Nephron (organoid): ENCODE measurements around the gene CPE.
A peak's percentile ranks its signal among the peaks of the same experiment; 100 is the strongest.

ENCODE experiments used
- H3K27ac Mint-ChIP-seq, 3 experiments: 2 replicates each; pipeline ENCODE4 v1.8.0; 2020; ENCODE audit warnings: mixed read lengths in 3 of 3, mild to moderate bottlenecking in 2 of 3, moderate library complexity in 1 of 3
- H3K27me3 Mint-ChIP-seq: 2 replicates; pipeline ENCODE4 v1.8.0; 2021; ENCODE audit warnings: low read depth, mild to moderate bottlenecking, moderate library complexity, mixed read lengths
- H3K36me3 Mint-ChIP-seq: 2 replicates; pipeline ENCODE4 v1.8.0; 2020; ENCODE audit warnings: low read depth, mixed read lengths
- H3K4me1 Mint-ChIP-seq: 2 replicates; pipeline ENCODE4 v1.8.0; 2020; ENCODE audit warnings: mixed read lengths
- H3K4me3 Mint-ChIP-seq, 3 experiments: 2 replicates each; pipeline ENCODE4 v1.8.0; 2020; ENCODE audit warnings: mild to moderate bottlenecking in 3 of 3, mixed read lengths in 3 of 3, moderate library complexity in 2 of 3
- H3K9me3 Mint-ChIP-seq: 2 replicates; pipeline ENCODE4 v1.8.0; 2020; ENCODE audit warnings: mixed read lengths
- CTCF ChIP-seq, 3 experiments: fragments of 200-600 bp; sonication (generic); IDR thresholded peaks; one replicate each; pipeline ENCODE4 v1.5.0; 2021; ENCODE audit warnings: antibody characterized with exemption in 3 of 3; ENCODE audit not compliant: unreplicated experiment in 3 of 3

The CPE gene

GRCh38 chr4:165381821-165382373 is 3.1 kb downstream of the CPE start:
- Mint-ChIP-seq H3K27me3 (peaks cover 11% of the 10 kb centered on the region), H3K36me3 (no peaks in the 10 kb centered on the region), H3K4me3 (peak overlapping the region in 2 of 3 experiments; percentile 26 to 28), H3K4me1 (peaks cover 60% of the 10 kb centered on the region), H3K9me3 (no peaks in the 10 kb centered on the region), H3K27ac (peak overlapping the region in 2 of 3 experiments; percentile 94 to 99)
- TF ChIP-seq CTCF (IDR thresholded peaks at IDR 0.05; ENCODE audit: unreplicated experiment in 3 of 3), result no peak

DNA sequence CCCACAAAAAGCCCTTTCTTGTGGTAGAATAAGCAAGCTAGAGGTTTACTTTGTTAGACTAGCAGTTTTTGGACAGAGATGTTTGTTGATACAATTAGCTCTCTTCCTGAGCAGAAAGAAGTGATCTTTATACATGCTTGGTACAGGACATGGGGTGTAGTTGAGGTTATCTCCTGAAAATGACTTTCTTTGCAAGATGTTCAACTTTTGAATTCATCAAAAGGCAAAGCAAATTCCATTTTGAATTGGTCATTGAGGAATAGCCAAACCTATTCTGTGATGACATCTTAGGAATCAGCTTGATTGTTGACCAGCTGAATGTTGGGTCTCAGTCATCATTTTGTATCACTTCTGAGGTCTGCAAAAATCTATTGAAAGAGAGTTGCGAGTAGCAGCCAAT is 3.8 kb downstream of the CPE start:
- no peak for TF ChIP-seq CTCF (IDR thresholded peaks at IDR 0.05; ENCODE audit: unreplicated experiment in 3 of 3)
- H3K27ac Mint-ChIP-seq, result peak overlapping the region; percentile 94 to 99 (median 95)
- H3K36me3 Mint-ChIP-seq, result no peaks in the 10 kb centered on the region
- H3K27me3 Mint-ChIP-seq, result peaks cover 11% of the 10 kb centered on the region
- peaks cover 62% of the 10 kb centered on the region for H3K4me1 Mint-ChIP-seq
- H3K9me3 Mint-ChIP-seq, result no peaks in the 10 kb centered on the region
- peak overlapping the region in 2 of 3 experiments; percentile 16 to 29 for H3K4me3 Mint-ChIP-seq

DNA sequence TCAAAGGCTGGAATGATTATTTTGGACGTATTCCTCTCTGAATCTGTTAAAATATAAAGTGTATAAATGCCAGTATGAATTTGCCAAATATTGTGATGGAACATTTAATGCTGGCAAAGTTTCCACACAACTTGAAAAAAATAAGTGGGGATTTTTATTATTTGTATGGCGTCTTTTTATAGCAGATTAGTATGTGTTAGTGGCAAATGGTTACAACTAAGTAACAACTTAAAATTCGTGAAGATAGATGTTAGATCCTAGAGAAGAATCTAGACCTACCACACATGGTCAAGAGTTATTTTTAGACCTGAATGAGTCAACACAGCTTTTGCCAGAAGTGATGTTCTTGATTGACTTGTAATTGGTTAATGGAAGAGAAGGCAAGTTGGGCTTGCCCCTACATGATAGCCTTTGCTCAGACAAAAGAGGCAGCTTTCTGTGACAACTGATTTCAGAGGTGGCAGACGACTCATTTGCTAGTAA is 4.8 kb downstream of the CPE start:
- TF ChIP-seq CTCF (IDR thresholded peaks at IDR 0.05; ENCODE audit: unreplicated experiment in 3 of 3), result no peak
- peaks cover 10% of the 10 kb centered on the region for H3K27me3 Mint-ChIP-seq
- H3K27ac Mint-ChIP-seq, result peak overlapping the region; percentile 94 to 99 (median 95)
- H3K4me1 Mint-ChIP-seq, result peaks cover 64% of the 10 kb centered on the region
- no peaks in the 10 kb centered on the region for H3K36me3 Mint-ChIP-seq
- H3K9me3 Mint-ChIP-seq, result no peaks in the 10 kb centered on the region
- H3K4me3 Mint-ChIP-seq, result peak overlapping the region in 1 of 3 experiments; percentile 62

DNA sequence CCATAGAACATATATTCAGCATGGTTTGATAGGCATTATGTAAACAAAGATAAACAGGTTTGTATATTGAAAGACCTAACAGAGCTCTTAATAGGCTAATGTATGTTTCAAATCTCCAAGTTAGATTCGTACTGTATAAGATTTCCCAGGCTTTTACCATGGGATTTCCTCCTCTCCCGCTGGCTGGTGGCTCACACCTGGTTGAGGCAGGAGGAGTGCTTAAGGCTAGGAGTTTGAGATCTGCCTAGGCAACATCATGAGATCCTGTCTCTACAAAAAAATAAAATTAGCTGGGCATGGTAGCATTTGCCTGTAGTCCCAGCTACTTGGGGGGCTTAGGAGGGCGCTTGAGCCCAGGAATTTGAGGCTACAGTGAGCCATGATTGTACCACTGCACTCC is 5.4 kb downstream of the CPE start:
- peaks cover 8% of the 10 kb centered on the region for H3K27me3 Mint-ChIP-seq

GRCh38 chr4:165384598-165384997 is 5.8 kb downstream of the CPE start:
- H3K4me1 Mint-ChIP-seq, result peaks cover 72% of the 10 kb centered on the region
- peak overlapping the region; percentile 94 to 99 (median 95) for H3K27ac Mint-ChIP-seq

More for the DNA sequence above, 5.4 kb downstream of the CPE start:
- TF ChIP-seq CTCF (IDR thresholded peaks at IDR 0.05; ENCODE audit: unreplicated experiment in 3 of 3), result no peak
- no peaks in the 10 kb centered on the region for H3K36me3 Mint-ChIP-seq
- H3K27ac Mint-ChIP-seq, result peak overlapping the region; percentile 94 to 99 (median 95)
- H3K4me1 Mint-ChIP-seq, result peaks cover 70% of the 10 kb centered on the region
- no peaks in the 10 kb centered on the region for H3K9me3 Mint-ChIP-seq
- peak overlapping the region in 2 of 3 experiments; percentile 9 to 17 for H3K4me3 Mint-ChIP-seq

More at GRCh38 chr4:165384598-165384997, 5.8 kb downstream of the CPE start:
- peaks cover 6% of the 10 kb centered on the region for H3K27me3 Mint-ChIP-seq
- no peaks in the 10 kb centered on the region for H3K36me3 Mint-ChIP-seq
- H3K9me3 Mint-ChIP-seq, result no peaks in the 10 kb centered on the region
- peak in 2 of 3 experiments; percentile 21 to 35 for TF ChIP-seq CTCF (IDR thresholded peaks at IDR 0.05; ENCODE audit: unreplicated experiment in 3 of 3)
- H3K4me3 Mint-ChIP-seq, result peak overlapping the region in 2 of 3 experiments; percentile 9 to 17
